Stimulated activated CD4-positive, alpha-beta T cell treated with anti-CD3 and anti-CD28 coated beads, Interleukin-1b, Interleukin-23, amount 100 ng/mL, for 24 hours (primary cell): Measurements from ENCODE around the gene CBX6.
"Not testable (repeated sequence)": the region's sequence is repeated elsewhere in the genome, so short reads cannot be mapped to it uniquely, and the experiment has no call there.

Experiments
- DNase-seq, 4 experiments: peaks; one replicate each; pipeline ENCODE4 v3.0.0-alpha.2; 2020; ENCODE audit warnings: low read depth in 4 of 4, low spot score in 1 of 4

Gene CBX6

GRCh38 chr22:38861170-38861876 lies 10.7 kb downstream of the CBX6 start:
- DNase-seq, result no peak

GRCh38 chr22:38860283-38861169 lies 11.5 kb downstream of the CBX6 start:
- no peak for DNase-seq

GRCh38 chr22:38859581-38860282 lies 12.3 kb downstream of the CBX6 start:
- DNase-seq, result no peak

GRCh38 chr22:38858492-38858891 lies 13.5 kb downstream of the CBX6 start:
- DNase-seq, result no peak

GRCh38 chr22:38854476-38854875 lies 17.5 kb downstream of the CBX6 start:
- DNase-seq, result not testable (repeated sequence)

GRCh38 chr22:38853883-38854282 lies 18.1 kb downstream of the CBX6 start:
- DNase-seq, result not testable (repeated sequence)

- no peak for DNase-seq
Observed at GRCh38 chr22:38853196-38853651, 18.8 kb downstream of the CBX6 start.

- no peak for DNase-seq
Observed at GRCh38 chr22:38852522-38852921, 19.5 kb downstream of the CBX6 start.

- DNase-seq, result no peak
Observed at GRCh38 chr22:38850941-38851849, 20.8 kb downstream of the CBX6 start.

- no peak for DNase-seq
Observed at GRCh38 chr22:38850399-38850798, 21.6 kb downstream of the CBX6 start.

- DNase-seq, result no peak
Observed at GRCh38 chr22:38849811-38850210, 22.2 kb downstream of the CBX6 start.

GRCh38 chr22:38846412-38846811 lies 25.6 kb downstream of the CBX6 start:
- DNase-seq, result no peak

- no peak for DNase-seq
Observed at GRCh38 chr22:38845004-38845740, 26.8 kb downstream of the CBX6 start.

- DNase-seq, result no peak
Observed at GRCh38 chr22:38844315-38845003, 27.6 kb downstream of the CBX6 start.

- peak in 1 of 4 experiments; percentile 40 for DNase-seq
Observed at GRCh38 chr22:38843657-38844314, 28.2 kb downstream of the CBX6 start, which contains the start of gene NPTXR. TSS of gene NPTXR (minus strand) at chr22:38844028.

- DNase-seq, result peak in 2 of 4 experiments; percentile 41 to 46
Observed at GRCh38 chr22:38843201-38843656, 28.8 kb downstream of the CBX6 start.

GRCh38 chr22:38842512-38843200 lies 29.4 kb downstream of the CBX6 start:
- no peak for DNase-seq

GRCh38 chr22:38841635-38842034 lies 30.4 kb downstream of the CBX6 start:
- DNase-seq, result no peak
